PFSK-1 (cell line): ENCODE results near the gene SLC39A7.

ENCODE experiments used
- FOXP2 ChIP-seq: optimal IDR thresholded peaks from 2 replicates; pipeline ENCODE3; 2011; ENCODE audit warnings: borderline replicate concordance, control low read depth, inconsistent platforms; ENCODE audit not compliant: insufficient read depth; ENCODE audit errors: extremely low read length, extremely low read depth
- POLR2AphosphoS5 ChIP-seq: IDR thresholded peaks from 2 replicates; pipeline ENCODE4 v1.6.1; 2012; ENCODE audit warnings: low read depth, mild to moderate bottlenecking, control low read depth, low read length, moderate library complexity
- SIN3A ChIP-seq: IDR thresholded peaks from 2 replicates; pipeline ENCODE4 v1.6.1; 2012; ENCODE audit warnings: mild to moderate bottlenecking, low read length, moderate library complexity, borderline replicate concordance; ENCODE audit not compliant: insufficient read depth
- TAF1 ChIP-seq: IDR thresholded peaks from 2 replicates; pipeline ENCODE4 v1.6.1; 2012; ENCODE audit warnings: low read length, control low read depth, borderline replicate concordance; ENCODE audit not compliant: insufficient read depth
- TF ChIP-seq, protein P1 (sequence below), 2 experiments: IDR thresholded peaks; 2 replicates each; pipeline versions ENCODE4 v1.6.1 to v1.8.0; 2011 to 2012; ENCODE audit warnings: low read depth in 2 of 2, low read length in 2 of 2, control low read depth in 1 of 2, inconsistent platforms in 1 of 2, mild to moderate bottlenecking in 1 of 2, moderate library complexity in 1 of 2; ENCODE audit not compliant: insufficient read depth in 1 of 2

The SLC39A7 gene

DNA sequence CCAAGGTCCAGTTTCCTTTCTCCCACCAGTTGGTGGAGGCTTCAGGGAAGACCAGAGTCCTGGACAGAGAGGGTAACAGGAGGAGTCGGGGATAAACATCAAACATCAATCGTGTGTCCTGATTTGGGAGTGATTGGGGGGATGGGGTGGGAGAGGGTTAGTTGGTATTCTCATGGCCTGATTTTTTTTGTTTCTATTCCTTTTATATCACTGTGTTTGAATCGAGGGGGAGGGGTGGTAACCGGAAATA, 3.4 kb downstream of the SLC39A7 start:
- no peak for TF ChIP-seq SIN3A
- TF ChIP-seq, protein P1, sequence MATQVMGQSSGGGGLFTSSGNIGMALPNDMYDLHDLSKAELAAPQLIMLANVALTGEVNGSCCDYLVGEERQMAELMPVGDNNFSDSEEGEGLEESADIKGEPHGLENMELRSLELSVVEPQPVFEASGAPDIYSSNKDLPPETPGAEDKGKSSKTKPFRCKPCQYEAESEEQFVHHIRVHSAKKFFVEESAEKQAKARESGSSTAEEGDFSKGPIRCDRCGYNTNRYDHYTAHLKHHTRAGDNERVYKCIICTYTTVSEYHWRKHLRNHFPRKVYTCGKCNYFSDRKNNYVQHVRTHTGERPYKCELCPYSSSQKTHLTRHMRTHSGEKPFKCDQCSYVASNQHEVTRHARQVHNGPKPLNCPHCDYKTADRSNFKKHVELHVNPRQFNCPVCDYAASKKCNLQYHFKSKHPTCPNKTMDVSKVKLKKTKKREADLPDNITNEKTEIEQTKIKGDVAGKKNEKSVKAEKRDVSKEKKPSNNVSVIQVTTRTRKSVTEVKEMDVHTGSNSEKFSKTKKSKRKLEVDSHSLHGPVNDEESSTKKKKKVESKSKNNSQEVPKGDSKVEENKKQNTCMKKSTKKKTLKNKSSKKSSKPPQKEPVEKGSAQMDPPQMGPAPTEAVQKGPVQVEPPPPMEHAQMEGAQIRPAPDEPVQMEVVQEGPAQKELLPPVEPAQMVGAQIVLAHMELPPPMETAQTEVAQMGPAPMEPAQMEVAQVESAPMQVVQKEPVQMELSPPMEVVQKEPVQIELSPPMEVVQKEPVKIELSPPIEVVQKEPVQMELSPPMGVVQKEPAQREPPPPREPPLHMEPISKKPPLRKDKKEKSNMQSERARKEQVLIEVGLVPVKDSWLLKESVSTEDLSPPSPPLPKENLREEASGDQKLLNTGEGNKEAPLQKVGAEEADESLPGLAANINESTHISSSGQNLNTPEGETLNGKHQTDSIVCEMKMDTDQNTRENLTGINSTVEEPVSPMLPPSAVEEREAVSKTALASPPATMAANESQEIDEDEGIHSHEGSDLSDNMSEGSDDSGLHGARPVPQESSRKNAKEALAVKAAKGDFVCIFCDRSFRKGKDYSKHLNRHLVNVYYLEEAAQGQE (IDR thresholded peaks at IDR 0.05; ENCODE audit: insufficient read depth in 1 of 2, low read depth in 2 of 2, low read length in 2 of 2): no peak

GRCh38 chr6:33204415-33205190, 3.9 kb downstream of the SLC39A7 start, which contains the start of gene HSD17B8:
TSS of gene HSD17B8 (plus strand) at chr6:33204655. CDS start at chr6:33204669, 14 bp downstream.
- TF ChIP-seq FOXP2 (no peak), TAF1 (no peak), POLR2AphosphoS5 (no peak; the same call in 1 of the 2 replicates), SIN3A (no peak)
- TF ChIP-seq, protein P1 (IDR thresholded peaks at IDR 0.05; ENCODE audit: insufficient read depth in 1 of 2, low read depth in 2 of 2, low read length in 2 of 2): no peak

- no peak for TF ChIP-seq POLR2AphosphoS5
- TF ChIP-seq FOXP2: no peak
- no peak for TF ChIP-seq SIN3A
- TF ChIP-seq TAF1: no peak
- TF ChIP-seq, protein P1 (IDR thresholded peaks at IDR 0.05; ENCODE audit: insufficient read depth in 1 of 2, low read depth in 2 of 2, low read length in 2 of 2): no peak
These were observed 4.7 kb downstream of the SLC39A7 start for GRCh38 chr6:33205191-33206026.

GRCh38 chr6:33206027-33206863, 5.6 kb downstream of the SLC39A7 start:
- TF ChIP-seq FOXP2 (no peak), POLR2AphosphoS5 (no peak), SIN3A (no peak), TAF1 (no peak)
- TF ChIP-seq, protein P1 (IDR thresholded peaks at IDR 0.05; ENCODE audit: insufficient read depth in 1 of 2, low read depth in 2 of 2, low read length in 2 of 2): no peak
